ENCODE data around the gene CCL8.

DNA sequence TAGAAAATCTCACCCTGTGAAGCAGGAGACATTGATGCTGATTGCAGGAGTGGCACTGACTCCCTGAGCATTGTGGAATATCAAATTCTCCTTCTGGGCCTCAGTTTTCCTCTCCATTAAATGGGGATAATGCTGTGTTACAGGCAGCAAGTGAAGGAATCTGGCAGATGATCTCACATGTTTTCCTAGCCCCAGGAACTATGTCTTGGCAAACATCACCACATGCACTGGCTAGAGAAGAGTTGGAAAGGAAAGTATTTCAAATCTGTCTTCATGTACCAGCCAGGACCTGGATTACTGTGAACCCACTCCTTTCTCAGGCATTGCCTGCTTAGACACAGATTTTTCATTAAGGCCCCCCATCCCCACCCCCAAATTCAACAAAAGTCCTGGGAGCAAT, 13.6 kb upstream of the CCL8 start:
- TF ChIP-seq, protein P1, sequence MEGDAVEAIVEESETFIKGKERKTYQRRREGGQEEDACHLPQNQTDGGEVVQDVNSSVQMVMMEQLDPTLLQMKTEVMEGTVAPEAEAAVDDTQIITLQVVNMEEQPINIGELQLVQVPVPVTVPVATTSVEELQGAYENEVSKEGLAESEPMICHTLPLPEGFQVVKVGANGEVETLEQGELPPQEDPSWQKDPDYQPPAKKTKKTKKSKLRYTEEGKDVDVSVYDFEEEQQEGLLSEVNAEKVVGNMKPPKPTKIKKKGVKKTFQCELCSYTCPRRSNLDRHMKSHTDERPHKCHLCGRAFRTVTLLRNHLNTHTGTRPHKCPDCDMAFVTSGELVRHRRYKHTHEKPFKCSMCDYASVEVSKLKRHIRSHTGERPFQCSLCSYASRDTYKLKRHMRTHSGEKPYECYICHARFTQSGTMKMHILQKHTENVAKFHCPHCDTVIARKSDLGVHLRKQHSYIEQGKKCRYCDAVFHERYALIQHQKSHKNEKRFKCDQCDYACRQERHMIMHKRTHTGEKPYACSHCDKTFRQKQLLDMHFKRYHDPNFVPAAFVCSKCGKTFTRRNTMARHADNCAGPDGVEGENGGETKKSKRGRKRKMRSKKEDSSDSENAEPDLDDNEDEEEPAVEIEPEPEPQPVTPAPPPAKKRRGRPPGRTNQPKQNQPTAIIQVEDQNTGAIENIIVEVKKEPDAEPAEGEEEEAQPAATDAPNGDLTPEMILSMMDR (conservative IDR thresholded peaks at IDR 0.05; ENCODE audit: low read length) = no peak
- TF ChIP-seq EZH2phosphoT487 (IDR thresholded peaks at IDR 0.05; ENCODE audit: borderline replicate concordance, low read depth, low read length) = no peak
